ENCODE measurements around the gene ZFYVE21. TPM values are rescaled to one million over a fixed set of nuclear protein-coding genes. Genes with fewer than 3 reads are reported as not detected.

ZFYVE21 gene
- total RNA-seq, 6 donors from 2014 or later = 29.3 to 92.1 (median 65.5) TPM

DNA sequence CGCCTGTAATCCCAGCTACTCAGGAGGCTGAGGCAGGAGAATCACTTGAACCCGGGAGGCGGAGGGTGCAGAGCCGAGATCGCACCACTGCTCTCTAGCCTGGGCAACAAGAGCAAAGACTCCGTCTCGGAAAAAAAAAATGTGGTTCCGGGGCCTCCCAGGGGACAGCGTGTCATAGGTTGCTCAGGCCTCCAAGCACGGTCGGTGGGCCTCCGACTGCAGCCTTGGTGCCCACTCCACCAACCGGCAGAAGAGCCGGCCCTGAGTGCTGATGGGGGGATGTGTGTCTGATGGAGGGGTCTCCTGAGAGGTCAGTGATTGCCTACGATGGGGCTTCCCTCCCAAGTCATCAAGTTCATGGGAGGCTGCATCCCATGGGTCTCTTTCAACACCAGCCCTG lies 15.9 kb downstream of the ZFYVE21 start:
- H3K27ac ChIP-seq = no peak overlapping the region

DNA sequence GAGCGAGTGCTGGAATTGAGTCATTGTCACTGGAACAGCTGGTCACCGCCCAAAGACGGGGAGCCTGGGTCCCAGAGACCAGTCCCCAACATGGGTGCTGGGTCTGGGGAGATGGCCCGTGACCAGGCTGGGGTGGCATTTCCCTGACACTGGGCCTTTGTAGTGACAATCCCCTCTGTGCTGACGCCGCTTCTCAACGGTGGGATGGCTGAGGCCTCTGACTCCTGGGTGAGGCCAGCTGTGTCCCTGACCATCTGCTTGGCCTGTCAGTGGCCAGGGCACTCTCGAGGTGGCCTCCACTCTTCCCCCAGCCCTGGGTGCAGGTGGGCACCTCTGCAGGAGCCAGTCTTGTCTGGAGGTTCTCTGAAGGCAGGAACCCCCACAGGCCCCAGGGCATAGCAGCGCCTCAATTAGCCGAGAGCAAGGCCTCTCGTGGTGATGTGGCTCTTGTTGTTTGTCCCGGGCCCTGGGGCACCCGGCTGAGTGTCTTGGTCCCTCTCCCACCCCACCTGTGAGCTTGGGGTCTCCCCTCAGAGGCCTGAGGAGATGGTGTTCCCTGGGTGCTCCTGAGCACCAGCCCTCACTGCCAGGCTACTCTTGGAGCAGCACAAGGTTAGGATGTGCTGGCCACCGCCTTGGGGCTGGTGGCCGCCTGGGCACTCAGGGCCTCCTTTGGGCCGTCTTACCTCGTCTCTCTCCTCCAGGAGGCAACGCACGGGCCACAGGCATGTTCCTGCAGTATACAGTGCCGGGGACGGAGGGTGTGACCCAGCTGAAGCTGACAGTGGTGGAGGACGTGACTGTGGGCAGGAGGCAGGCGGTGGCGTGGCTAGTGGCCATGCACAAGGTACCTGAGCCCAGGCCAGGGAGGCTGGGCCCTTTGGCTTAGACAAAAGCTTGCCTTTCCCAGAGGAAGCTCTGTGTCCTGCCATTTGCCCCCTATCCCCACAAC lies 16.6 kb downstream of the ZFYVE21 start:
- H3K4me3 ChIP-seq = no peak overlapping the region
- DNase-seq (no peak), ATAC-seq (ENCODE audit: low FRiP score in 2 of 2) (no peak)
- TF ChIP-seq POLR2AphosphoS5 (IDR thresholded peaks at IDR 0.05) (no peak), POLR2A (IDR thresholded peaks at IDR 0.05) (no peak), EP300 (IDR thresholded peaks at IDR 0.05) (no peak)
- TF ChIP-seq, protein P1, sequence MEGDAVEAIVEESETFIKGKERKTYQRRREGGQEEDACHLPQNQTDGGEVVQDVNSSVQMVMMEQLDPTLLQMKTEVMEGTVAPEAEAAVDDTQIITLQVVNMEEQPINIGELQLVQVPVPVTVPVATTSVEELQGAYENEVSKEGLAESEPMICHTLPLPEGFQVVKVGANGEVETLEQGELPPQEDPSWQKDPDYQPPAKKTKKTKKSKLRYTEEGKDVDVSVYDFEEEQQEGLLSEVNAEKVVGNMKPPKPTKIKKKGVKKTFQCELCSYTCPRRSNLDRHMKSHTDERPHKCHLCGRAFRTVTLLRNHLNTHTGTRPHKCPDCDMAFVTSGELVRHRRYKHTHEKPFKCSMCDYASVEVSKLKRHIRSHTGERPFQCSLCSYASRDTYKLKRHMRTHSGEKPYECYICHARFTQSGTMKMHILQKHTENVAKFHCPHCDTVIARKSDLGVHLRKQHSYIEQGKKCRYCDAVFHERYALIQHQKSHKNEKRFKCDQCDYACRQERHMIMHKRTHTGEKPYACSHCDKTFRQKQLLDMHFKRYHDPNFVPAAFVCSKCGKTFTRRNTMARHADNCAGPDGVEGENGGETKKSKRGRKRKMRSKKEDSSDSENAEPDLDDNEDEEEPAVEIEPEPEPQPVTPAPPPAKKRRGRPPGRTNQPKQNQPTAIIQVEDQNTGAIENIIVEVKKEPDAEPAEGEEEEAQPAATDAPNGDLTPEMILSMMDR (IDR thresholded peaks at IDR 0.05) = no peak
- WGBS, 2 donors = 88 to 94% methylated on average over 5 to 23 of the region's 24 CpGs
- H3K9me3 ChIP-seq = no peaks in the 10 kb centered on the region
- H3K27me3 ChIP-seq = no peaks in the 10 kb centered on the region
- peaks cover 22 to 75% (median 54%) of the 10 kb centered on the region in 4 donors for H3K36me3 ChIP-seq
- H3K4me1 ChIP-seq = peaks cover 3 to 31% (median 21%) of the 10 kb centered on the region in 4 donors
- no peak overlapping the region for H3K27ac ChIP-seq

More for the DNA sequence above, 15.9 kb downstream of the ZFYVE21 start:
- DNase-seq (no peak), ATAC-seq (ENCODE audit: low FRiP score in 2 of 2) (no peak)
- TF ChIP-seq, protein P1 (IDR thresholded peaks at IDR 0.05) = no peak
- TF ChIP-seq POLR2A (IDR thresholded peaks at IDR 0.05) = no peak
- TF ChIP-seq POLR2AphosphoS5 (IDR thresholded peaks at IDR 0.05) = no peak
- no peak for TF ChIP-seq EP300 (IDR thresholded peaks at IDR 0.05)
- 92 to 96% methylated on average over 14 to 15 of the region's 15 CpGs for WGBS, 2 donors
- Histone ChIP-seq H3K9me3 (no peaks in the 10 kb centered on the region), H3K4me1 (peaks cover 3 to 31% (median 20%) of the 10 kb centered on the region in 4 donors), H3K36me3 (peaks cover 22 to 69% (median 50%) of the 10 kb centered on the region in 4 donors), H3K27me3 (no peaks in the 10 kb centered on the region), H3K4me3 (no peak overlapping the region)

DNA sequence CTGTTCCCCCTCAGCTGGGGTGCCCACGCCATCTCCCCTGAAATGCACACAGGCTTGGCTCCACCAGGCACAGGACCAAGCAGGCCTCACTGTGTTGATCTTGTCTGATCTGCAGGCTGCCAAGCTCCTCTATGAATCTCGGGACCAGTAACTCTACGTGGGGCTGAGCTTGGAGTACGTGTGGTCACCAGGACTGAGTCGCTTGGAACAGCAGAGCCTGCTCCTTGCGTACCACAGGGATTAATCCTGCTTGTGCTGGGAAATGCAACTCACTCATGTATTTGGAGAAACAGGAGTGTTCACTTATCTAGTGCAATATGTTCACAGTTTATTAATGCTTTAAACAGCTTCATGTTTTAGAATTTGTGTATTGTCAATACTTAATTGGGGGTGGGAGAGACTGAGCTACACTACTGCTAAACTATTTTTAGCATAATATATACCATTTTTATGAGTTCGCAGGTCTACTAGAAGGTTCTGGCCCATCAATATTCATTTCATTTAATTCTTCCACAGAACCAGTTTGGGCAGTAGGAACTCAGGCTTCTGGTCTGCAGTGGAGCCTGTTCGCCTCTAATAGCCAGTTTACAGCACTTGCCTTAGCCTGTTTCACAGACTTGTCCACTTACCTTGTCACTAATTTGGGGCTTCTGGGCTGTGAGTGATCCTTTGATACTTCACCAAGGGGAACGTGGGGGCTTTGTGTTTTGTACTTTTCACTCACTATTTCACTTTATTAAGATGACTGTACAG lies 17.4 kb downstream of the ZFYVE21 start:
- no peaks in the 10 kb centered on the region for H3K27me3 ChIP-seq
- H3K4me3 ChIP-seq = no peak overlapping the region
- H3K9me3 ChIP-seq = no peaks in the 10 kb centered on the region
- no peak overlapping the region for H3K27ac ChIP-seq
- DNase-seq (no peak), ATAC-seq (ENCODE audit: low FRiP score in 2 of 2) (no peak)
- WGBS, 2 donors = 90 to 91% methylated on average over 8 to 9 of the region's 9 CpGs
- TF ChIP-seq EP300 (IDR thresholded peaks at IDR 0.05) = no peak
- TF ChIP-seq, protein P1 (IDR thresholded peaks at IDR 0.05) = no peak
- no peak for TF ChIP-seq POLR2AphosphoS5 (IDR thresholded peaks at IDR 0.05)
- no peak for TF ChIP-seq POLR2A (IDR thresholded peaks at IDR 0.05)
- H3K4me1 ChIP-seq = peaks cover 3 to 28% (median 19%) of the 10 kb centered on the region in 4 donors
- peaks cover 22 to 82% (median 54%) of the 10 kb centered on the region in 4 donors for H3K36me3 ChIP-seq

- DNase-seq (no peak), ATAC-seq (ENCODE audit: low FRiP score in 2 of 2) (no peak)
- Histone ChIP-seq H3K4me1 (peaks cover 0 to 22% (median 16%) of the 10 kb centered on the region in 4 donors), H3K4me3 (no peak overlapping the region), H3K9me3 (no peaks in the 10 kb centered on the region), H3K36me3 (peaks cover 22 to 82% (median 55%) of the 10 kb centered on the region in 4 donors), H3K27me3 (no peaks in the 10 kb centered on the region), H3K27ac (no peak overlapping the region)
- TF ChIP-seq POLR2A (IDR thresholded peaks at IDR 0.05) (no peak), POLR2AphosphoS5 (IDR thresholded peaks at IDR 0.05) (no peak)
- 91 to 92% methylated on average over 14 of the region's 14 CpGs for WGBS, 2 donors
These were observed 18.0 kb downstream of the ZFYVE21 start for GRCh38 chr14:103733651-103734050.
